GM21360 (cell line): ENCODE data around the gene HNRNPAB.

ENCODE experiments used
- ATAC-seq: cut with Tn5 transposase; IDR thresholded peaks from one replicate; pipeline ENCODE4 v1.9.1; 2021; ENCODE audit warnings: mild to moderate bottlenecking, moderate library complexity; ENCODE audit not compliant: unreplicated experiment

Gene HNRNPAB

GRCh38 chr5:178211095-178212048 lies 7.0 kb downstream of the HNRNPAB start:
- ATAC-seq = no peak

- no peak for ATAC-seq
Observed at GRCh38 chr5:178212241-178213002, 8.1 kb downstream of the HNRNPAB start.

- ATAC-seq = no peak
Observed at GRCh38 chr5:178213003-178213461, 8.7 kb downstream of the HNRNPAB start.

- no peak for ATAC-seq
Observed at GRCh38 chr5:178213748-178214151, 9.4 kb downstream of the HNRNPAB start.

GRCh38 chr5:178214160-178214803 lies 9.9 kb downstream of the HNRNPAB start:
- ATAC-seq = no peak

- ATAC-seq = no peak
Observed at GRCh38 chr5:178215280-178216002, 11.1 kb downstream of the HNRNPAB start.

- no peak for ATAC-seq
Observed at GRCh38 chr5:178216088-178216534, 11.8 kb downstream of the HNRNPAB start.

- no peak for ATAC-seq
Observed at GRCh38 chr5:178216779-178217178, 12.4 kb downstream of the HNRNPAB start.

- ATAC-seq = no peak
Observed at GRCh38 chr5:178218237-178218776, 14.0 kb downstream of the HNRNPAB start.

- ATAC-seq = no peak
Observed at GRCh38 chr5:178218827-178219226, 14.5 kb downstream of the HNRNPAB start.

GRCh38 chr5:178221282-178221681 lies 16.9 kb downstream of the HNRNPAB start:
- no peak for ATAC-seq

- no peak for ATAC-seq
Observed at GRCh38 chr5:178221853-178222252, 17.5 kb downstream of the HNRNPAB start.

- ATAC-seq = no peak
Observed at GRCh38 chr5:178222292-178222691, 18.0 kb downstream of the HNRNPAB start.

- ATAC-seq = no peak
Observed at GRCh38 chr5:178223196-178223773, 19.0 kb downstream of the HNRNPAB start.

GRCh38 chr5:178223828-178224335 lies 19.5 kb downstream of the HNRNPAB start:
- no peak for ATAC-seq

GRCh38 chr5:178224403-178224802 lies 20.1 kb downstream of the HNRNPAB start:
- ATAC-seq = no peak

GRCh38 chr5:178225174-178225573 lies 20.8 kb downstream of the HNRNPAB start:
- no peak for ATAC-seq

GRCh38 chr5:178227138-178227659 lies 22.9 kb downstream of the HNRNPAB start:
- no peak for ATAC-seq

GRCh38 chr5:178227929-178228328 lies 23.6 kb downstream of the HNRNPAB start:
- no peak for ATAC-seq
